ENCODE measurements around the gene C22orf31.

C22orf31 gene

GRCh38 chr22:29044657-29045176, 16.9 kb downstream of the C22orf31 start:
- H3K4me3 ChIP-seq (ENCODE audit: low read depth, low read length) = no peak overlapping the region
- no peak overlapping the region for H3K9ac ChIP-seq (ENCODE audit: low read length)
- no peak for DNase-seq
- H2BK120ac ChIP-seq (ENCODE audit: insufficient read depth, low read length, poor library complexity) = no peak overlapping the region
- H3K4ac ChIP-seq (ENCODE audit: low read depth, low read length) = no peak overlapping the region
- peaks cover 4% of the 10 kb centered on the region for H3K79me1 ChIP-seq (ENCODE audit: low read length)
- H3K36me3 ChIP-seq (ENCODE audit: control insufficient read depth in 1 of 2, insufficient read depth in 2 of 2, low read length in 2 of 2) = peaks cover 31 to 49% of the 10 kb centered on the region in 2 experiments
- H3K4me1 ChIP-seq (ENCODE audit: control insufficient read depth in 1 of 2, insufficient read depth in 2 of 2, low read length in 2 of 2) = peaks cover 3 to 13% of the 10 kb centered on the region in 2 experiments
- peak overlapping the region; percentile 15 for H2BK5ac ChIP-seq (ENCODE audit: low read depth, low read length, poor library complexity)
- H2AFZ ChIP-seq (ENCODE audit: insufficient read depth, low read length, poor library complexity) = no peak overlapping the region
- no peaks in the 10 kb centered on the region for H3K9me3 ChIP-seq (ENCODE audit: insufficient read depth, low read depth, low read length)
- H3K27me3 ChIP-seq (ENCODE audit: insufficient read depth, low read length) = no peaks in the 10 kb centered on the region
- no peak overlapping the region for H4K12ac ChIP-seq (ENCODE audit: low read depth, low read length)
- no peak overlapping the region for H3K4me2 ChIP-seq (ENCODE audit: low read length)
- H3K14ac ChIP-seq (ENCODE audit: low read length) = peak overlapping the region; percentile 11
- no peaks in the 10 kb centered on the region for H3K79me2 ChIP-seq (ENCODE audit: control insufficient read depth, insufficient read depth, low read length, poor library complexity)
- H3K27ac ChIP-seq (ENCODE audit: low read depth, low read length) = peak overlapping the region; percentile 2
- H3K23ac ChIP-seq (ENCODE audit: low read length) = no peak overlapping the region
- H4K91ac ChIP-seq (ENCODE audit: low read depth, low read length) = peak overlapping the region; percentile 12
- H2AK5ac ChIP-seq (ENCODE audit: low read length) = no peak overlapping the region
- H3K18ac ChIP-seq (ENCODE audit: low read length) = no peak overlapping the region
- H4K8ac ChIP-seq (ENCODE audit: low read depth, low read length) = no peak overlapping the region
- H2BK12ac ChIP-seq (ENCODE audit: low read length) = no peak overlapping the region
- no CpG with 5 or more reads among the region's 13 CpGs for WGBS (ENCODE audit: extremely low coverage, insufficient coverage, insufficient read length)

GRCh38 chr22:29043906-29044575, 17.6 kb downstream of the C22orf31 start:
- peak overlapping the region; percentile 11 for H3K14ac ChIP-seq (ENCODE audit: low read length)
- no peak overlapping the region for H3K4ac ChIP-seq (ENCODE audit: low read depth, low read length)
- H4K12ac ChIP-seq (ENCODE audit: low read depth, low read length) = no peak overlapping the region
- no peak overlapping the region for H3K9ac ChIP-seq (ENCODE audit: low read length)
- H4K8ac ChIP-seq (ENCODE audit: low read depth, low read length) = no peak overlapping the region
- H3K79me2 ChIP-seq (ENCODE audit: control insufficient read depth, insufficient read depth, low read length, poor library complexity) = no peaks in the 10 kb centered on the region
- DNase-seq = no peak
- no peaks in the 10 kb centered on the region for H3K9me3 ChIP-seq (ENCODE audit: insufficient read depth, low read depth, low read length)
- peak overlapping the region; percentile 15 for H2BK5ac ChIP-seq (ENCODE audit: low read depth, low read length, poor library complexity)
- H2AFZ ChIP-seq (ENCODE audit: insufficient read depth, low read length, poor library complexity) = no peak overlapping the region
- peaks cover 4% of the 10 kb centered on the region for H3K79me1 ChIP-seq (ENCODE audit: low read length)
- WGBS (ENCODE audit: extremely low coverage, insufficient coverage, insufficient read length) = no CpG with 5 or more reads among the region's 7 CpGs
- peaks cover 5 to 16% of the 10 kb centered on the region in 2 experiments for H3K4me1 ChIP-seq (ENCODE audit: control insufficient read depth in 1 of 2, insufficient read depth in 2 of 2, low read length in 2 of 2)
- no peak overlapping the region for H3K4me3 ChIP-seq (ENCODE audit: low read depth, low read length)
- no peak overlapping the region for H2BK12ac ChIP-seq (ENCODE audit: low read length)
- H3K27ac ChIP-seq (ENCODE audit: low read depth, low read length) = peak overlapping the region; percentile 2
- no peak overlapping the region for H4K91ac ChIP-seq (ENCODE audit: low read depth, low read length)
- peaks cover 25 to 43% of the 10 kb centered on the region in 2 experiments for H3K36me3 ChIP-seq (ENCODE audit: control insufficient read depth in 1 of 2, insufficient read depth in 2 of 2, low read length in 2 of 2)
- no peak overlapping the region for H3K18ac ChIP-seq (ENCODE audit: low read length)
- H3K4me2 ChIP-seq (ENCODE audit: low read length) = no peak overlapping the region
- no peak overlapping the region for H2AK5ac ChIP-seq (ENCODE audit: low read length)
- no peak overlapping the region for H2BK120ac ChIP-seq (ENCODE audit: insufficient read depth, low read length, poor library complexity)
- H3K23ac ChIP-seq (ENCODE audit: low read length) = no peak overlapping the region
- H3K27me3 ChIP-seq (ENCODE audit: insufficient read depth, low read length) = no peaks in the 10 kb centered on the region

GRCh38 chr22:29041408-29041807, 20.2 kb downstream of the C22orf31 start:
- Histone ChIP-seq H3K27ac (ENCODE audit: low read depth, low read length) (no peak overlapping the region), H3K36me3 (ENCODE audit: control insufficient read depth in 1 of 2, insufficient read depth in 2 of 2, low read length in 2 of 2) (peaks cover 7 to 19% of the 10 kb centered on the region in 2 experiments), H2AFZ (ENCODE audit: insufficient read depth, low read length, poor library complexity) (no peak overlapping the region), H2AK5ac (ENCODE audit: low read length) (no peak overlapping the region), H3K4me2 (ENCODE audit: low read length) (no peak overlapping the region), H3K4me3 (ENCODE audit: low read depth, low read length) (no peak overlapping the region), H2BK12ac (ENCODE audit: low read length) (no peak overlapping the region), H3K79me1 (ENCODE audit: low read length) (peaks cover 4% of the 10 kb centered on the region), H3K9ac (ENCODE audit: low read length) (no peak overlapping the region), H3K4ac (ENCODE audit: low read depth, low read length) (no peak overlapping the region), H4K12ac (ENCODE audit: low read depth, low read length) (no peak overlapping the region), H2BK120ac (ENCODE audit: insufficient read depth, low read length, poor library complexity) (no peak overlapping the region), H4K91ac (ENCODE audit: low read depth, low read length) (no peak overlapping the region), H3K23ac (ENCODE audit: low read length) (no peak overlapping the region), H3K9me3 (ENCODE audit: insufficient read depth, low read depth, low read length) (no peaks in the 10 kb centered on the region), H3K18ac (ENCODE audit: low read length) (no peak overlapping the region), H3K27me3 (ENCODE audit: insufficient read depth, low read length) (no peaks in the 10 kb centered on the region), H3K14ac (ENCODE audit: low read length) (no peak overlapping the region), H3K79me2 (ENCODE audit: control insufficient read depth, insufficient read depth, low read length, poor library complexity) (no peaks in the 10 kb centered on the region), H4K8ac (ENCODE audit: low read depth, low read length) (no peak overlapping the region), H3K4me1 (ENCODE audit: control insufficient read depth in 1 of 2, insufficient read depth in 2 of 2, low read length in 2 of 2) (peaks cover 8 to 17% of the 10 kb centered on the region in 2 experiments), H2BK5ac (ENCODE audit: low read depth, low read length, poor library complexity) (no peak overlapping the region)
- no peak for DNase-seq
- no CpG with 5 or more reads among the region's 2 CpGs for WGBS (ENCODE audit: extremely low coverage, insufficient coverage, insufficient read length)

- Histone ChIP-seq H3K9ac (ENCODE audit: low read length) (no peak overlapping the region), H3K4me2 (ENCODE audit: low read length) (no peak overlapping the region), H2AK5ac (ENCODE audit: low read length) (peak overlapping the region; percentile 14), H3K18ac (ENCODE audit: low read length) (no peak overlapping the region), H4K8ac (ENCODE audit: low read depth, low read length) (no peak overlapping the region), H4K91ac (ENCODE audit: low read depth, low read length) (peak overlapping the region; percentile 28), H3K9me3 (ENCODE audit: insufficient read depth, low read depth, low read length) (no peaks in the 10 kb centered on the region), H3K4me1 (ENCODE audit: control insufficient read depth in 1 of 2, insufficient read depth in 2 of 2, low read length in 2 of 2) (peaks cover 8 to 17% of the 10 kb centered on the region in 2 experiments), H3K79me1 (ENCODE audit: low read length) (peaks cover 4% of the 10 kb centered on the region), H3K14ac (ENCODE audit: low read length) (no peak overlapping the region), H4K12ac (ENCODE audit: low read depth, low read length) (no peak overlapping the region), H3K79me2 (ENCODE audit: control insufficient read depth, insufficient read depth, low read length, poor library complexity) (no peaks in the 10 kb centered on the region), H3K27ac (ENCODE audit: low read depth, low read length) (no peak overlapping the region), H2BK5ac (ENCODE audit: low read depth, low read length, poor library complexity) (no peak overlapping the region), H2BK120ac (ENCODE audit: insufficient read depth, low read length, poor library complexity) (peak overlapping the region; percentile 29), H3K36me3 (ENCODE audit: control insufficient read depth in 1 of 2, insufficient read depth in 2 of 2, low read length in 2 of 2) (peaks cover 0 to 12% of the 10 kb centered on the region in 2 experiments), H3K4ac (ENCODE audit: low read depth, low read length) (no peak overlapping the region), H2BK12ac (ENCODE audit: low read length) (peak overlapping the region; percentile 66), H2AFZ (ENCODE audit: insufficient read depth, low read length, poor library complexity) (no peak overlapping the region), H3K23ac (ENCODE audit: low read length) (no peak overlapping the region), H3K4me3 (ENCODE audit: low read depth, low read length) (no peak overlapping the region), H3K27me3 (ENCODE audit: insufficient read depth, low read length) (no peaks in the 10 kb centered on the region)
- WGBS (ENCODE audit: extremely low coverage, insufficient coverage, insufficient read length) = no CpG with 5 or more reads among the region's 9 CpGs
- DNase-seq = peak; percentile 62 to 89
Measured at GRCh38 chr22:29040385-29041275, 21.0 kb downstream of the C22orf31 start.

Measured in trophoblast cell (in vitro differentiated cells and primary cell).